NCI-H146 treated with DMSO at 0.1 percent for 48 hours (cell line): ENCODE results near the gene B3GAT3.
"Not testable (repeated sequence)": the region's sequence is repeated elsewhere in the genome, so short reads cannot be mapped to it uniquely, and the experiment has no call there.

ENCODE experiments used
- DNase-seq: peaks from one replicate; lab custom pipeline; 2025; ENCODE audit not compliant: unreplicated experiment; lab: John Stamatoyannopoulos, UW

B3GAT3 gene

GRCh38 chr11:62580959-62581715 is 40.6 kb downstream of the B3GAT3 start:
- DNase-seq: no peak

- no peak for DNase-seq
These were observed 42.5 kb downstream of the B3GAT3 start for GRCh38 chr11:62579252-62579651.

- no peak for DNase-seq
These were observed 43.2 kb downstream of the B3GAT3 start for GRCh38 chr11:62578541-62578940.

DNA sequence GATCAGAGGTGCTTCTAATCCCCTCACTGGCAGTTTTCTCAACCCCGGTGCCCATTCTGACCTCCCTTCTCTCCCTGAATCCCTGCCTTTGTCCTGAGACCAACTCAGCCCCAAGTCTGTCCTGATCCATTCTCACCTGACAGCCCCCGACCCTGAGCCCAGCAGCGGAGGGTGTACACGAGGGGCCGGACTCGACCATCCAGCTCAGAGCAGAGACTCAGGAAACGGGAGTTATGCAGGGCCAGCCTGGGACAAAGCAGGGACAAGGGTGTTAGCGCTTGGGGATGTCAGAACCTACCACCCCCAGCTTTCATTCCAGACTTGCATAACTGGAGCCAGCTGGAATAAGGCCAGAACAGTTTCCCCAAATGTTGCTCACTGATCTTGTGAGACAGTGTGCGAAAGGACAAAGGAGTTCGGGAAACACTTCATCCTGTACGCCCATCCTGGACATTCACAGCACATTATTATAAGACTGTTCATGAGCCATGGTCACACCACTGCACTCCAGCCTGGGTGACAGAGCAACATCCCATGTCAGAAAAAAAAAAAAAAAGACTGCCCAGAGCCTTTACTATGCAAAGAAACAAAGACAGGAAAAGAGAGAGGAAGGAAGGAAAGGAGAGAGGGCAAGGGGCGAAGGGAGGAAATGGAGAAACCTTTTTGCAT is 44.6 kb downstream of the B3GAT3 start:
- DNase-seq: no peak

DNA sequence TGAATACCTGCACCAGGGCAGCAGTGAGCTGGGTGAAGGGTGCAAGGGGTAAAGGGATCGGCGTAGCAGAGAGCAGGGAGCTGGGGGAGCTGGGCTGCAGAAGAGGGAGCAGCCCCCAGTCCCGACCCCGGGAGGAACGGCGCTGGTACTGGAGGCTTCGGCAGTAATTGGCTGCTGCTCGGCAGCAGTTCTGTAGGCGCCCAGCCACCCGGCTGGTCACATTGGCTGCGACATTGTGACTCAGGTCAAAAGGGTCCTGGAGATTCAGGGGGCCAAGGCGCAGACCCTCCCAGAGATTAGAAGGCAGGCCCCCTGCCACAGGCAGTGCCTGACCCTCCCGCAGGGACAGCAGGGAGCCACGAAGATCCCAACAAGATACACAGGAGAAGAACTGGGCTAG is 45.9 kb downstream of the B3GAT3 start:
- no peak for DNase-seq

GRCh38 chr11:62575156-62575555 is 46.6 kb downstream of the B3GAT3 start:
- DNase-seq: no peak

- peak; percentile 34 for DNase-seq
These were observed 47.3 kb downstream of the B3GAT3 start for GRCh38 chr11:62574363-62575071.

- DNase-seq: peak; percentile 99
These were observed 48.0 kb downstream of the B3GAT3 start, which contains the start of gene EEF1G for GRCh38 chr11:62573592-62574362. EEF1G (minus strand) TSS chr11:62573891; CDS start chr11:62573842, 49 bp downstream.

GRCh38 chr11:62573006-62573591 is 48.7 kb downstream of the B3GAT3 start:
- peak; percentile 12 for DNase-seq

- no peak for DNase-seq
These were observed 49.4 kb downstream of the B3GAT3 start for GRCh38 chr11:62572431-62572830.

- DNase-seq: not testable (repeated sequence)
These were observed 50.3 kb downstream of the B3GAT3 start for GRCh38 chr11:62571493-62571892.

GRCh38 chr11:62570903-62571302 is 50.9 kb downstream of the B3GAT3 start:
- not testable (repeated sequence) for DNase-seq

- no peak for DNase-seq
These were observed 52.2 kb downstream of the B3GAT3 start for GRCh38 chr11:62569611-62570010.

DNA sequence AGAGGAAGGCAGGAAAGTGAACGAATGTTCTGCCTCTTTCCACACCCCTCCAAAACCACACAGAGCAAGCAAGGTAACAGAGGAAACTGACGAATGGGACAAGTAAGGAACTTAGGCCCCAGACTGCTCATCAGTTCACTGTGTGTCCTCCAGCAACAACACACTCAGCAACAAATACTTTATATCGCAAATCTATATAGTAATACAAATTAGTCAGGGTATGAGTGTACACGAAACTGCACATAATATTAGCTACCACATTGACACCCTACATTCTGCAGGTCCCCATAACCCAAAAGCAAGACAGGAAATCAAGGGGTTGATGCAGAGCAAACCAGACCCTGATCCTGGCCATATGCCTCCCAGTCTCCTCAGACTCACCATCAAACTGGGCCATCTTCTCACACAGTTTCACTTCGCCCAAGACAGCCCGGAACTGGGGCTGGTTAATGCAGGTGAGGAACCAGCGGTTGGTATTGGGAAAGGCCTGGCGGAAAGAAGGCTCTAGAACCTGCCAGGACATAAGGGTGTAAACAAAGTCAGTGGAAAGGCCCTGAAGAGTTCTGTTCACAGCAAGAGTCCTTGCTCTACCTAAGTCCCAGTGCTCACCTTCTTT is 54.7 kb downstream of the B3GAT3 start:
- DNase-seq: no peak

- no peak for DNase-seq
These were observed 55.5 kb downstream of the B3GAT3 start for GRCh38 chr11:62566247-62566646.
